NCI-H2196 (cell line): Measurements from ENCODE around the gene TTC28.
A peak's percentile ranks its signal among the peaks of the same experiment; 100 is the strongest.
"Not testable (repeated sequence)": the region's sequence is repeated elsewhere in the genome, so short reads cannot be mapped to it uniquely, and the experiment has no call there.

ENCODE experiments used
- DNase-seq: peaks from one replicate; lab custom pipeline; 2025; ENCODE audit not compliant: unreplicated experiment; lab: John Stamatoyannopoulos, UW

The TTC28 gene

GRCh38 chr22:28366856-28367255 lies 312.8 kb downstream of the TTC28 start:
- no peak for DNase-seq

GRCh38 chr22:28365371-28365770 lies 314.3 kb downstream of the TTC28 start:
- no peak for DNase-seq

GRCh38 chr22:28364105-28364504 lies 315.5 kb downstream of the TTC28 start:
- not testable (repeated sequence) for DNase-seq

- no peak for DNase-seq
Measured at GRCh38 chr22:28360939-28361338, 318.7 kb downstream of the TTC28 start.

- DNase-seq, result no peak
Measured at GRCh38 chr22:28358312-28358711, 321.3 kb downstream of the TTC28 start.

- DNase-seq, result no peak
Measured at GRCh38 chr22:28357193-28357592, 322.4 kb downstream of the TTC28 start.

- no peak for DNase-seq
Measured at GRCh38 chr22:28351476-28351875, 328.2 kb downstream of the TTC28 start.

GRCh38 chr22:28348613-28349609 lies 330.7 kb downstream of the TTC28 start:
- no peak for DNase-seq

- DNase-seq, result no peak
Measured at GRCh38 chr22:28346308-28346707, 333.3 kb downstream of the TTC28 start.

GRCh38 chr22:28344918-28345703 lies 334.5 kb downstream of the TTC28 start:
- no peak for DNase-seq

- peak; percentile 2 for DNase-seq
Measured at GRCh38 chr22:28341001-28341400, 338.6 kb downstream of the TTC28 start.

- no peak for DNase-seq
Measured at GRCh38 chr22:28333088-28333487, 346.6 kb downstream of the TTC28 start.

- no peak for DNase-seq
Measured at GRCh38 chr22:28332410-28332809, 347.2 kb downstream of the TTC28 start.

GRCh38 chr22:28331695-28332094 lies 347.9 kb downstream of the TTC28 start:
- no peak for DNase-seq

GRCh38 chr22:28329186-28330073 lies 350.2 kb downstream of the TTC28 start:
- no peak for DNase-seq

- DNase-seq, result no peak
Measured at GRCh38 chr22:28328756-28329155, 350.9 kb downstream of the TTC28 start.

- DNase-seq, result no peak
Measured at GRCh38 chr22:28316014-28316413, 363.6 kb downstream of the TTC28 start.

- no peak for DNase-seq
Measured at GRCh38 chr22:28314959-28315358, 364.7 kb downstream of the TTC28 start.

- no peak for DNase-seq
Measured at GRCh38 chr22:28310299-28310698, 369.3 kb downstream of the TTC28 start.

- DNase-seq, result no peak
Measured at GRCh38 chr22:28299753-28300152, 379.9 kb downstream of the TTC28 start.

- DNase-seq, result no peak
Measured at GRCh38 chr22:28299309-28299708, 380.3 kb downstream of the TTC28 start.
